H1 (cell line): Measurements from ENCODE around the gene EPB41L4B. TPM values are rescaled to one million over a fixed set of nuclear protein-coding genes. Genes with fewer than 3 reads are reported as not detected.

Experiments
- CTCF ChIA-PET: fragments of 300-600 bp; sonication (Branson Sonifier 250); formaldehyde crosslinking; loops from one replicate; lab custom pipeline; 2021; ENCODE audit not compliant: partially characterized antibody; lab: Charles Lee
- POLR2A ChIA-PET: fragments of 300-600 bp; sonication (Branson Sonifier 250); formaldehyde crosslinking; loops from one replicate; lab custom pipeline; 2021; ENCODE audit warnings: inconsistent platforms; ENCODE audit not compliant: partially characterized antibody; lab: Charles Lee
- DNase-seq, 2 experiments: peaks; one replicate each; pipeline versions ENCODE4 v3.0.0 to v3.0.0-alpha.2; 2010 to 2022; ENCODE audit warnings: low spot score in 2 of 2, low read depth in 1 of 2, mixed read lengths in 1 of 2
- FAIRE-seq: peaks from 2 replicates; lab custom pipeline; 2011; peaks lifted over from hg19 to GRCh38; lab: Jason Lieb, UNC
- H2AFZ ChIP-seq: 2 replicates; pipeline ENCODE4 v1.8.1; 2012; ENCODE audit warnings: low read length, inconsistent platforms
- H2AK5ac ChIP-seq: 2 replicates; pipeline ENCODE4 v1.6.1; 2013; ENCODE audit warnings: low read depth, low read length
- H2BK120ac ChIP-seq: replicated peaks from 2 replicates; pipeline ENCODE3; 2013; ENCODE audit warnings: low read depth, low read length, inconsistent platforms
- H2BK12ac ChIP-seq: 2 replicates; pipeline ENCODE4 v1.6.1; 2013; ENCODE audit warnings: low read depth, low read length
- H2BK15ac ChIP-seq: 2 replicates; pipeline ENCODE4 v1.6.1; 2013; ENCODE audit warnings: low read length
- H2BK20ac ChIP-seq: 2 replicates; pipeline ENCODE4 v1.6.1; 2013; ENCODE audit warnings: low read length
- H2BK5ac ChIP-seq: 2 replicates; pipeline ENCODE4 v1.6.1; 2013; ENCODE audit warnings: low read depth, low read length
- H3K14ac ChIP-seq: 2 replicates; pipeline ENCODE4 v1.6.1; 2013; ENCODE audit warnings: inconsistent platforms; ENCODE audit not compliant: insufficient read length
- H3K18ac ChIP-seq: 2 replicates; pipeline ENCODE4 v1.6.1; 2013; ENCODE audit warnings: low read length; ENCODE audit errors: extremely low read depth
- H3K23ac ChIP-seq: 2 replicates; pipeline ENCODE4 v1.6.1; 2013; ENCODE audit warnings: inconsistent platforms; ENCODE audit not compliant: insufficient read length
- H3K23me2 ChIP-seq: 2 replicates; pipeline ENCODE4 v1.6.1; 2013; ENCODE audit warnings: low read depth, low read length
- H3K27ac ChIP-seq: 2 replicates; pipeline ENCODE4 v1.6.1; 2011; ENCODE audit warnings: low read depth, low read length, inconsistent platforms
- H3K27me3 ChIP-seq, 4 experiments: replicated peaks in 1 of 4; 1 replicate in 1 of 4; 2 replicates in 3 of 4; pipeline versions ENCODE4 v1.6.1 to v1.8.1; 2011 to 2013; ENCODE audit warnings: low read length in 3 of 4, mild to moderate bottlenecking in 3 of 4, inconsistent platforms in 2 of 4, mixed read lengths in 2 of 4, moderate library complexity in 1 of 4; ENCODE audit not compliant: control insufficient read depth in 3 of 4, insufficient read depth in 3 of 4; ENCODE audit errors: extremely low read depth in 1 of 4
- H3K36me3 ChIP-seq, 4 experiments: 2 replicates each; pipeline versions ENCODE4 v1.6.1 to v1.8.1; 2011 to 2013; ENCODE audit warnings: mild to moderate bottlenecking in 4 of 4, low read length in 3 of 4, moderate library complexity in 2 of 4, control low read depth in 1 of 4, inconsistent platforms in 1 of 4; ENCODE audit not compliant: insufficient read depth in 4 of 4, control insufficient read depth in 2 of 4
- H3K4ac ChIP-seq: replicated peaks from 2 replicates; pipeline ENCODE3; 2013; ENCODE audit warnings: low read length, low read depth, mixed read lengths, inconsistent platforms; ENCODE audit not compliant: insufficient read length
- H3K4me1 ChIP-seq, 4 experiments: replicated peaks in 1 of 4; 1 replicate in 1 of 4; 2 replicates in 3 of 4; pipeline versions ENCODE4 v1.6.1 to v1.8.1; 2011 to 2013; ENCODE audit warnings: low read length in 3 of 4, inconsistent platforms in 2 of 4, mixed read lengths in 1 of 4; ENCODE audit not compliant: insufficient read depth in 4 of 4, control insufficient read depth in 3 of 4
- H3K4me2 ChIP-seq, 2 experiments: 2 replicates each; pipeline versions ENCODE4 v1.6.1 to v1.8.1; 2011 to 2013; ENCODE audit warnings: low read depth in 2 of 2, low read length in 2 of 2, control low read depth in 1 of 2, inconsistent platforms in 1 of 2, mild to moderate bottlenecking in 1 of 2; ENCODE audit not compliant: insufficient read depth in 1 of 2
- H3K4me3 ChIP-seq, 4 experiments: fragments of 200-600, 300-600 bp in 1 of 4; sonication (generic), shearing (Covaris generic), sonication (Bioruptor Twin) in 1 of 4; 2 replicates each; pipeline versions ENCODE4 v1.5.1 to v1.8.1; 2011 to 2016; ENCODE audit warnings: low read length in 4 of 4, low read depth in 3 of 4, control low read depth in 2 of 4, inconsistent platforms in 2 of 4, mild to moderate bottlenecking in 2 of 4, mixed read lengths in 1 of 4, moderate library complexity in 1 of 4; ENCODE audit not compliant: insufficient read depth in 2 of 4; ENCODE audit errors: extremely low read depth in 1 of 4
- H3K56ac ChIP-seq: replicated peaks from 2 replicates; pipeline ENCODE3; 2013; ENCODE audit warnings: low read depth, mild to moderate bottlenecking, mixed read lengths, low read length, inconsistent platforms; ENCODE audit not compliant: insufficient read length
- H3K79me1 ChIP-seq: 2 replicates; pipeline ENCODE4 v1.6.1; 2013; ENCODE audit warnings: low read depth, low read length, control low read depth
- H3K79me2 ChIP-seq, 2 experiments: 2 replicates each; pipeline versions ENCODE4 v1.6.1 to v1.8.1; 2012 to 2013; ENCODE audit warnings: low read length in 2 of 2, mild to moderate bottlenecking in 2 of 2, inconsistent platforms in 1 of 2; ENCODE audit not compliant: insufficient read depth in 2 of 2, control insufficient read depth in 1 of 2
- H3K9ac ChIP-seq, 4 experiments: replicated peaks in 1 of 4; 1 replicate in 1 of 4; 2 replicates in 3 of 4; pipeline versions ENCODE4 v1.6.1 to v1.8.1; 2011 to 2013; ENCODE audit warnings: low read depth in 3 of 4, low read length in 3 of 4, control low read depth in 2 of 4, mild to moderate bottlenecking in 2 of 4, moderate library complexity in 2 of 4, inconsistent platforms in 1 of 4; ENCODE audit errors: extremely low read depth in 1 of 4
- H3K9me3 ChIP-seq, 2 experiments: 2 replicates each; pipeline versions ENCODE4 v1.6.1 to v1.8.1; 2012 to 2013; ENCODE audit warnings: mild to moderate bottlenecking in 2 of 2, moderate library complexity in 2 of 2, control low read depth in 1 of 2, inconsistent platforms in 1 of 2, low read depth in 1 of 2, low read length in 1 of 2, mixed read lengths in 1 of 2; ENCODE audit not compliant: insufficient read depth in 2 of 2
- H4K20me1 ChIP-seq, 2 experiments: replicated peaks in 1 of 2; 2 replicates each; pipeline versions ENCODE3 to v1.8.1; 2011 to 2013; ENCODE audit warnings: inconsistent platforms in 2 of 2, low read length in 2 of 2, mild to moderate bottlenecking in 1 of 2; ENCODE audit not compliant: insufficient read depth in 2 of 2, control insufficient read depth in 1 of 2
- H4K5ac ChIP-seq: 2 replicates; pipeline ENCODE4 v1.6.1; 2013; ENCODE audit warnings: low read length, low read depth, mixed read lengths, inconsistent platforms; ENCODE audit not compliant: insufficient read length
- H4K8ac ChIP-seq: 2 replicates; pipeline ENCODE4 v1.8.0; 2013; ENCODE audit warnings: mild to moderate bottlenecking, moderate library complexity, low read length, inconsistent platforms; ENCODE audit not compliant: insufficient read depth; ENCODE audit errors: extremely low read depth
- H4K91ac ChIP-seq: replicated peaks from 2 replicates; pipeline ENCODE3; 2013; ENCODE audit warnings: low read length, mixed read lengths, inconsistent platforms; ENCODE audit not compliant: insufficient read length
- CBX8 ChIP-seq: fragments of 300-800, 300-1000 bp; sonication (generic); IDR thresholded peaks from 2 replicates; pipeline ENCODE4 v1.7.1; 2016; ENCODE audit warnings: low read depth, low read length, borderline replicate concordance
- EGR1 ChIP-seq: IDR thresholded peaks from 2 replicates; pipeline ENCODE4 v1.6.1; 2011; ENCODE audit warnings: low read depth, low read length, borderline replicate concordance
- HDAC6 ChIP-seq: IDR thresholded peaks from one replicate; pipeline ENCODE4 v1.7.1; 2012; ENCODE audit warnings: low read depth, mild to moderate bottlenecking, inconsistent platforms, low read length, moderate library complexity
- POLR2A ChIP-seq, 2 experiments: IDR thresholded peaks; 1 replicate in 1 of 2; 2 replicates in 1 of 2; pipeline ENCODE4 v1.6.1; 2011; ENCODE audit warnings: low read depth in 2 of 2, low read length in 2 of 2, mild to moderate bottlenecking in 2 of 2; ENCODE audit errors: control extremely low read depth in 1 of 2
- TEAD4 ChIP-seq: IDR thresholded peaks from 2 replicates; pipeline ENCODE4 v1.6.1; 2012; ENCODE audit warnings: low read depth, low read length, inconsistent platforms, mixed read lengths
- WGBS, 2 experiments: shearing (Covaris generic) in 1 of 2; methylation state at CpG; one replicate each; pipeline versions ENCODE4 v1.1.6 to v1.1.7; 2013 to 2015; ENCODE audit warnings: low lambda C conversion rate in 2 of 2, mixed read lengths in 2 of 2, inconsistent platforms in 1 of 2, low coverage in 1 of 2, missing lambda C conversion rate in 1 of 2; ENCODE audit not compliant: insufficient replicate concordance in 2 of 2, insufficient coverage in 1 of 2, insufficient read length in 1 of 2; ENCODE audit errors: extremely low coverage in 1 of 2, missing lambda C conversion rate in 1 of 2; 5-methylcytosine and 5-hydroxymethylcytosine counted together
- polyA plus RNA-seq, 7 experiments: library from polyadenylated mRNA; depleted of rRNA in 3 of 7; stranded (reverse) in 5 of 7; unstranded in 2 of 7; fragments of >200 nt in 5 of 7; fragments of 200-250 nt in 2 of 7; gene quantifications; 1 replicate in 5 of 7; 2 replicates in 1 of 7; 4 replicates in 1 of 7; pipeline versions ENCODE4 v1.2.1 to v1.2.3, GENCODE V29; 2011 to 2013; ENCODE audit warnings: missing spikeins in 2 of 7, mixed read lengths in 2 of 7
- total RNA-seq: library from RNA; stranded (reverse); fragmentation: NEBNext Ultra II Directional; extraction: Animal tissue kit (Norgen Biotek cat#: 25700); gene quantifications from 2 replicates; pipeline ENCODE4 v1.2.1, GENCODE V29; 2021
- TF ChIP-seq, protein P1 (sequence below): IDR thresholded peaks from 2 replicates; pipeline ENCODE4 v1.6.1; 2012; ENCODE audit warnings: low read length, inconsistent platforms
- TF ChIP-seq, protein P2 (sequence below), 3 experiments: IDR thresholded peaks; 1 replicate in 2 of 3; 2 replicates in 1 of 3; pipeline versions ENCODE4 v1.5.1 to v1.6.1; 2011; ENCODE audit warnings: low read length in 3 of 3, mild to moderate bottlenecking in 3 of 3, inconsistent platforms in 2 of 3, low read depth in 1 of 3, moderate library complexity in 1 of 3; ENCODE audit not compliant: insufficient read depth in 1 of 3; ENCODE audit errors: control extremely low read depth in 1 of 3
- TF ChIP-seq, protein P3 (sequence below): IDR thresholded peaks from 2 replicates; pipeline ENCODE4 v1.6.1; 2012; ENCODE audit warnings: inconsistent platforms

The EPB41L4B gene
- total and polyA plus RNA-seq, 2 of the 8 experiments (the other 6 are each of a cell fraction or from before 2014, with no cell fraction given): 11.9 to 25.0 TPM

DNA sequence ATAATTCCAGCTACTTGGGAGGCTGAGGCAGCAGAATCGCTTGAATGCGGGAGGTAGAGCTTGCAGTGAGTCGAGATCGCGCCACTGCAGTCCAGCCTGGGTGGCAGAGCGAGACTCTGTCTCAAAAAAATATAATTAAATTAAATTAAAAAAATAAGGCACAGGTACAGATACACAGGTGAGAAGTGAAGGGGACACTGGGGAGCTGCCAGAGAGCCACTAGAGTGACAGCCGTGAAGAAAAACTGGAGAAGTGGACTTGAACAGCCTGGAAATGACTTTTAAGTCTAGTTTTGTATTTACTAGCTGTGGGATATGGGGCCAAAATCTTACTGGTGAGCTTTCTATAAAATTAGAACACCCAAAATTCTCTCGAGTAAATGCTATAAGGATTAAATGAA lies 15.1 kb downstream of the EPB41L4B start:
- H4K20me1 ChIP-seq: peaks cover 0 to 9% of the 10 kb centered on the region in 2 experiments
- H4K5ac ChIP-seq: no peak overlapping the region
- peaks cover 10% of the 10 kb centered on the region for H3K79me1 ChIP-seq
- peaks cover 26 to 92% of the 10 kb centered on the region in 2 experiments for H3K79me2 ChIP-seq
- no peak overlapping the region for H3K4me2 ChIP-seq
- TF ChIP-seq CBX8: no peak
- TF ChIP-seq, protein P1, sequence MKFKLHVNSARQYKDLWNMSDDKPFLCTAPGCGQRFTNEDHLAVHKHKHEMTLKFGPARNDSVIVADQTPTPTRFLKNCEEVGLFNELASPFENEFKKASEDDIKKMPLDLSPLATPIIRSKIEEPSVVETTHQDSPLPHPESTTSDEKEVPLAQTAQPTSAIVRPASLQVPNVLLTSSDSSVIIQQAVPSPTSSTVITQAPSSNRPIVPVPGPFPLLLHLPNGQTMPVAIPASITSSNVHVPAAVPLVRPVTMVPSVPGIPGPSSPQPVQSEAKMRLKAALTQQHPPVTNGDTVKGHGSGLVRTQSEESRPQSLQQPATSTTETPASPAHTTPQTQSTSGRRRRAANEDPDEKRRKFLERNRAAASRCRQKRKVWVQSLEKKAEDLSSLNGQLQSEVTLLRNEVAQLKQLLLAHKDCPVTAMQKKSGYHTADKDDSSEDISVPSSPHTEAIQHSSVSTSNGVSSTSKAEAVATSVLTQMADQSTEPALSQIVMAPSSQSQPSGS: no peak
- TF ChIP-seq, protein P2, sequence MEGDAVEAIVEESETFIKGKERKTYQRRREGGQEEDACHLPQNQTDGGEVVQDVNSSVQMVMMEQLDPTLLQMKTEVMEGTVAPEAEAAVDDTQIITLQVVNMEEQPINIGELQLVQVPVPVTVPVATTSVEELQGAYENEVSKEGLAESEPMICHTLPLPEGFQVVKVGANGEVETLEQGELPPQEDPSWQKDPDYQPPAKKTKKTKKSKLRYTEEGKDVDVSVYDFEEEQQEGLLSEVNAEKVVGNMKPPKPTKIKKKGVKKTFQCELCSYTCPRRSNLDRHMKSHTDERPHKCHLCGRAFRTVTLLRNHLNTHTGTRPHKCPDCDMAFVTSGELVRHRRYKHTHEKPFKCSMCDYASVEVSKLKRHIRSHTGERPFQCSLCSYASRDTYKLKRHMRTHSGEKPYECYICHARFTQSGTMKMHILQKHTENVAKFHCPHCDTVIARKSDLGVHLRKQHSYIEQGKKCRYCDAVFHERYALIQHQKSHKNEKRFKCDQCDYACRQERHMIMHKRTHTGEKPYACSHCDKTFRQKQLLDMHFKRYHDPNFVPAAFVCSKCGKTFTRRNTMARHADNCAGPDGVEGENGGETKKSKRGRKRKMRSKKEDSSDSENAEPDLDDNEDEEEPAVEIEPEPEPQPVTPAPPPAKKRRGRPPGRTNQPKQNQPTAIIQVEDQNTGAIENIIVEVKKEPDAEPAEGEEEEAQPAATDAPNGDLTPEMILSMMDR (IDR thresholded peaks at IDR 0.05; ENCODE audit: control extremely low read depth in 1 of 3, insufficient read depth in 1 of 3, low read depth in 1 of 3, low read length in 3 of 3): no peak
- TF ChIP-seq HDAC6: no peak
- TF ChIP-seq TEAD4: no peak
- TF ChIP-seq, protein P3, sequence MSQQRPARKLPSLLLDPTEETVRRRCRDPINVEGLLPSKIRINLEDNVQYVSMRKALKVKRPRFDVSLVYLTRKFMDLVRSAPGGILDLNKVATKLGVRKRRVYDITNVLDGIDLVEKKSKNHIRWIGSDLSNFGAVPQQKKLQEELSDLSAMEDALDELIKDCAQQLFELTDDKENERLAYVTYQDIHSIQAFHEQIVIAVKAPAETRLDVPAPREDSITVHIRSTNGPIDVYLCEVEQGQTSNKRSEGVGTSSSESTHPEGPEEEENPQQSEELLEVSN: no peak
- no peak for TF ChIP-seq POLR2A (IDR thresholded peaks at IDR 0.05; ENCODE audit: control extremely low read depth in 1 of 2, low read depth in 2 of 2, low read length in 2 of 2)
- TF ChIP-seq EGR1: no peak
- H2BK5ac ChIP-seq: no peak overlapping the region
- CTCF ChIA-PET: interaction anchor here (0.8 to 2.8 kb wide), 4 partner anchors 9 to 107 kb away, joined by 3 to 13 read pairs (median 4); no protein-coding TSS in a partner anchor
- H4K8ac ChIP-seq: no peak overlapping the region
- no peaks in the 10 kb centered on the region for H3K36me3 ChIP-seq
- H3K9ac ChIP-seq: no peak overlapping the region
- no peak overlapping the region for H2BK15ac ChIP-seq
- no peak overlapping the region for H2AK5ac ChIP-seq
- H3K27me3 ChIP-seq: no peaks in the 10 kb centered on the region
- H3K18ac ChIP-seq: no peak overlapping the region
- H3K23me2 ChIP-seq: no peaks in the 10 kb centered on the region
- no peak for FAIRE-seq
- no peak overlapping the region for H3K23ac ChIP-seq
- H3K14ac ChIP-seq: no peak overlapping the region
- no peak overlapping the region for H2BK120ac ChIP-seq
- no peak overlapping the region for H3K4me3 ChIP-seq
- H3K27ac ChIP-seq: no peak overlapping the region
- no peak for DNase-seq
- no peak overlapping the region for H4K91ac ChIP-seq
- no peak overlapping the region for H3K56ac ChIP-seq
- H2BK20ac ChIP-seq: no peak overlapping the region
- no peaks in the 10 kb centered on the region for H3K9me3 ChIP-seq
- POLR2A ChIA-PET: no interaction called here
- H2BK12ac ChIP-seq: no peak overlapping the region
- H3K4me1 ChIP-seq: 0 out of 7 replicates have a peak, but pooled peaks cover 0 to 2% (median 0%) of the 10 kb centered on the region in 4 experiments
- WGBS, 2 experiments: 90% methylated on average over 8 of the region's 8 CpGs; no CpG with 5 or more reads in 1 of the 2 experiments
- no peak overlapping the region for H3K4ac ChIP-seq
- no peak overlapping the region for H2AFZ ChIP-seq
